Hippocampal formation (tissue), 2 donors: Measurements from ENCODE around the gene VAC14.
"Not testable (repeated sequence)": the region's sequence is repeated elsewhere in the genome, so short reads cannot be mapped to it uniquely, and the experiment has no call there.

Experiments used
- DNase-seq, 2 donors: peaks; one replicate each; lab custom pipeline; 2025; lab: John Stamatoyannopoulos, UW

Gene VAC14

DNA sequence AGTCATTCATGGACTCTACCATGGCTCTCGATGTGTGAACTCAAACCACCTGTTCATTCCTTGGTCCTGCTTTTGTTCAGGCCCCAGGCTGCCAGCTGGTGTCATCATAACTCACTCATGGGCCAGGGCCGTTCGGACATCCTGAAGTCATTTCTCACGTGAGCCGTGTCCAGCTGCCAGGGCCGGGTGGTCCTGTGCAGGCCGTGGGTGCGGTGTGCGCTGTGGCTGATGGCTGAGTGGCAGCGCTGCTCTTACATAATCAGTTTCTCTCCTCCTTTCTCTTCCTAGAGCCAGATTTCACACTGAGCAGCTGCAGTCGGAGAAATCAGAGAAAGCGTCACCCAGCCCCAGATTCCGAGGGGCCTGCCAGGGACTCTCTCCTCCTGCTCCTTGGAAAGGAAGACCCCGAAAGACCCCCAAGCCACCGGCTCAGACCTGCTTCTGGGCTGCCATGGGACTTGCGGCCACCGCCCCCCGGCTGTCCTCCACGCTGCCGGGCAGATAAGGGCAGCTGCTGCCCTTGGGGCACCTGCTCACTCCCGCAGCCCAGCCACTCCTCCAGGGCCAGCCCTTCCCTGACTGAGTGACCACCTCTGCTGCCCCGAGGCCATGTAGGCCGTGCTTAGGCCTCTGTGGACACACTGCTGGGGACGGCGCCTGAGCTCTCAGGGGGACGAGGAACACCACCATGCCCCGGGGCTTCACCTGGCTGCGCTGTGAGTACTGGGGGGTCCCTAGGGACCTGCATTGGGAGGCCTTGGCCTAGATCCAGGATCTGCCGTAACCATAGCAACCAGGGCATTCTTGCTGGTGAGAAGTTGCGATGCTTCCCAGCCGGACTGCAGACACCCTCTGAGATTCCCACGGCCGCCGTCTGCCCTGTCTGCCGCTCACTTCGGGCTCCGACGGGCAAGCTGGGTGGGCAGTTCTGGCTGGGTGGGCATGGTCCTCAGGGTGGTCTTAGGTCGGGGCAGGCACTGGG, 154.4 kb downstream of the VAC14 start, which contains the start of gene IL34:
IL34 (plus strand) TSS at position 300 of the 982 bp plus-strand sequence; CDS start at position 689, 389 bp downstream.
- no peak for DNase-seq

- no peak for DNase-seq
These were observed 156.0 kb downstream of the VAC14 start for GRCh38 chr16:70644763-70645597.

DNA sequence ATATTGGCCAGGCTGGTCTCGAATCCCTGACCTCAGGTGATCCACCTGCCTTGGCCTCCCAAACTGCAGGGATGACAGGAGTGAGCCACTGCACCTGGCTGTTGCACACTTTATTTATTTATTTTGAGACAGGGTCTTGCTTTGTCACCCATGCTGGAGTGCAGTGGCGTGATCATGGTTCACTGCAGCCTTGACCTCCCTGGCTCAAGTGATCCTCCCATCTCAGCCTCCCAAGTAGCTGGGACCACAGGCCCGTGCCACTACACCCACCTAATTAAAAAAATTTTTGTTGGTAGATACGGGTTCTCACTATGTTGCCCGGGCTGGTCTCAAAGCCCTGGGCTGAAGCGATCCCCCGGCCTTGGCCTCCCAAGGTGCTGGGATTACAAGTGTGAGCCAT, 157.7 kb downstream of the VAC14 start:
- not testable (repeated sequence) for DNase-seq

- no peak for DNase-seq
These were observed 158.3 kb downstream of the VAC14 start for GRCh38 chr16:70642633-70643032.

- DNase-seq = no peak
These were observed 161.9 kb downstream of the VAC14 start for GRCh38 chr16:70638814-70639792.
